Spinal cord (tissue), 10 donors: ENCODE data around the gene RAB11FIP4. TPM values are rescaled to one million over a fixed set of nuclear protein-coding genes. Genes with fewer than 3 reads are reported as not detected.

Experiments
- DNase-seq, 6 donors: peaks; one replicate each; pipeline versions ENCODE4 v3.0.0 to v3.0.0-alpha.2; 2013 to 2015; ENCODE audit warnings: low spot score in 6 of 6, low read depth in 4 of 6
- H3K27ac ChIP-seq: one replicate; pipeline ENCODE4 v1.5.1; 2013; ENCODE audit warnings: low read depth, low read length, control low read depth
- H3K27me3 ChIP-seq: one replicate; pipeline ENCODE4 v1.6.1; 2013; ENCODE audit warnings: low read length; ENCODE audit not compliant: control insufficient read depth, insufficient read depth
- H3K36me3 ChIP-seq: one replicate; pipeline ENCODE4 v1.6.1; 2013; ENCODE audit warnings: low read length; ENCODE audit not compliant: control insufficient read depth, insufficient read depth
- H3K4me1 ChIP-seq: one replicate; pipeline ENCODE4 v1.6.1; 2013; ENCODE audit warnings: low read length; ENCODE audit not compliant: control insufficient read depth, insufficient read depth
- H3K4me3 ChIP-seq: one replicate; pipeline ENCODE4 v1.5.1; 2013; ENCODE audit warnings: low read depth, low read length, control low read depth
- H3K9me3 ChIP-seq: one replicate; pipeline ENCODE4 v1.6.1; 2013; ENCODE audit warnings: low read length; ENCODE audit not compliant: control insufficient read depth, insufficient read depth
- WGBS: methylation state at CpG from one replicate; pipeline ENCODE4 v1.1.5; 2013; ENCODE audit warnings: missing lambda C conversion rate; ENCODE audit not compliant: insufficient coverage; 5-methylcytosine and 5-hydroxymethylcytosine counted together
- polyA plus RNA-seq, 2 donors: library from polyadenylated mRNA; unstranded; fragments of 120-200 nt; gene quantifications; one replicate each; pipeline ENCODE4 v1.2.1, GENCODE V29; 2013; ENCODE audit not compliant: insufficient read length in 2 of 2
- total RNA-seq, 2 donors: library from RNA; depleted of rRNA in 1 of 2; stranded (reverse); fragments of 120-200 nt in 1 of 2; fragments of >200 nt in 1 of 2; gene quantifications; one replicate each; pipeline versions ENCODE4 v1.2.3 to v1.2.4, GENCODE V29; 2013 to 2014
- donor health status: healthy.

Gene RAB11FIP4
- total and polyA plus RNA-seq, 4 donors: 15.3 to 50.5 (median 40.1) TPM

- Histone ChIP-seq H3K9me3 (no peaks in the 10 kb centered on the region), H3K36me3 (peaks cover 3% of the 10 kb centered on the region), H3K27ac (no peak overlapping the region), H3K27me3 (no peaks in the 10 kb centered on the region), H3K4me3 (no peak overlapping the region), H3K4me1 (no peaks in the 10 kb centered on the region)
- 71% methylated on average over 8 of the region's 10 CpGs for WGBS
- DNase-seq: no peak
Measured at GRCh38 chr17:31452561-31453110, 61.2 kb downstream of the RAB11FIP4 start.

DNA sequence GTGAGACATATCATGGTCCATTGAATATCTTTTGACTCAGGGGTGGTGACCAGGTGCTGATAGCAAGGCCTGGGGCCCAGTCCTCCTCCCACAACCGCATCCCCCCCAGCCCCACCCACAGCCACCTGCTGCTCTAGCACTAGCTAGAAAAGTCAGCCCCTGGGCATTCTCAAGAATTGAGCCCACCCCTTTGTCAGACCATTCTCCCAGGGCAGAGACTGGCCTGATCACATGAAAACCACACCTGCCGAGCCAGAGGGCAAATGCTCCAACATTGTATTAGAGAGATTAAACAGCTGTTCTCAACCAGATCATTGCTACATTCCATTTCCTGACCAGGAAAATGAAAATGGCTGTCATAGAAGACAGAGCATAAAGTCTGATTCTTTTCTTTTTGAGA, 62.4 kb downstream of the RAB11FIP4 start:
- Histone ChIP-seq H3K27ac (no peak overlapping the region), H3K27me3 (no peaks in the 10 kb centered on the region), H3K4me1 (peaks cover 5% of the 10 kb centered on the region), H3K36me3 (peaks cover 3% of the 10 kb centered on the region), H3K9me3 (no peaks in the 10 kb centered on the region), H3K4me3 (no peak overlapping the region)
- DNase-seq: no peak
- WGBS: 40% methylated on average over 1 of the region's 2 CpGs

DNA sequence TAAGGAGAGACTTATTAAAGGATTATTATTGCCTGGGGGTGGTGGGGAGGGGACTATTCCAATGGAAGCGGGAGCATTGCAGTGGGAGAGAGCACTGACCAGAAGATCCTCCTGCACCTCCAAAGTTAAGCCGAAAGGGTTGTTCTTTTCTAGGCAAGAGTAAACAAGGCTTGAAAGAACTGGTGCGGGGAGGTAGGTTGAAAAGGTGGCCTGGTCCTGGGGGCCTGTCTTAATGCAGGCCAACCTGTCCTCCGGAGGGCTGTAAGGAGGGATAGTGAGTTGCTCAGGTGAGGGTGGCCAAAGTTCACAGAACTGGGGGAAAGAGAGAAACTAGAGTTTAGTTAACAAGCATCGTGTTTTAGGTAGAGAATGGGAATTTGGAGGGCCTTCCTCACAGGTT, 65.3 kb downstream of the RAB11FIP4 start:
- no peak overlapping the region for H3K27ac ChIP-seq
- H3K9me3 ChIP-seq: no peaks in the 10 kb centered on the region
- no peak for DNase-seq
- H3K36me3 ChIP-seq: no peaks in the 10 kb centered on the region
- no peak overlapping the region for H3K4me3 ChIP-seq
- whole genome bisulfite sequencing: 91% methylated on average over 4 of the region's 5 CpGs
- H3K27me3 ChIP-seq: no peaks in the 10 kb centered on the region
- peaks cover 5% of the 10 kb centered on the region for H3K4me1 ChIP-seq

DNA sequence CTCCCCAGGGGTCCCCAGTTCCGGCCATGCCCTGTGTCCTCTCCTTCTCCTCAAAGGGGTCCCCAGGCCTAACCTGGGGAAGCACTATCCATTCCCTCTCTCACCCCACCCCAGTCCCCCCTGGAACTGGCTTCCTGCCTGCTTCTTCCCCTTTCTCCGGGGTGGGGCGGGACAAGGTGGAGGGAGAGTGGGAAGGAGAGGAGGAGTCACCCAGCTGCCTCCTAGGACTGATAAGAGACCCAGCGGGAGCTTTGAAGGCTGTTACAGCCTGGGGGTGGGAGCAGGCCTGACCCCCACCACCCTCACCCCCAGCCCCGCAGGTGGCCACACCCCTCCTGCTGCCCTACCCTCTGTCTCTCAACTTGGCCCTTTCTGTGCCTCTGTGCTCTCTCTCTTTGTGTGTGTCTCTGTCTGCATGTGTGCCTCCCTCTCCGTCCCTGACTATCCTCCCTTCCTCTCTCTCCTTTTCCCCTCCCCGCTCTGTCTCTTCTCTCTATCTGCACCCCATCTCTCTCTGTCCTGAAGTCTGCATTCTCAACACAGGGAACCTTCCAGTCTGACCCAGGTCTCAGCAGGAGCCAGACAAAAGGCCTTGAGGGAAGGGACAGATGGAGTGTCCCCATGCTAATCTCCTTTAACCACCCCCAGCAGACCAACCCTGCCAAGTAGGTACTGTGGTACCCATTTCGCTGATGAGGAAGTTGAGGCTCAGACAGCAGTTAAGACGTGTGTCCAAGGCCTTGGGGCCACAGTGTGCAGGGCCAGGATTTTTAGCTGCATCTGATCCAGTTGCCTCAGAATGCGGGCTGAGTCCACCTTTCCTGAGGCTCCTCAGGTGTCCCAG, 66.1 kb downstream of the RAB11FIP4 start:
- 69% methylated on average over 7 of the region's 10 CpGs for WGBS
- no peaks in the 10 kb centered on the region for H3K27me3 ChIP-seq
- H3K4me3 ChIP-seq: no peak overlapping the region
- H3K36me3 ChIP-seq: no peaks in the 10 kb centered on the region
- no peaks in the 10 kb centered on the region for H3K9me3 ChIP-seq
- H3K4me1 ChIP-seq: peaks cover 5% of the 10 kb centered on the region
- H3K27ac ChIP-seq: no peak overlapping the region
- no peak for DNase-seq

DNA sequence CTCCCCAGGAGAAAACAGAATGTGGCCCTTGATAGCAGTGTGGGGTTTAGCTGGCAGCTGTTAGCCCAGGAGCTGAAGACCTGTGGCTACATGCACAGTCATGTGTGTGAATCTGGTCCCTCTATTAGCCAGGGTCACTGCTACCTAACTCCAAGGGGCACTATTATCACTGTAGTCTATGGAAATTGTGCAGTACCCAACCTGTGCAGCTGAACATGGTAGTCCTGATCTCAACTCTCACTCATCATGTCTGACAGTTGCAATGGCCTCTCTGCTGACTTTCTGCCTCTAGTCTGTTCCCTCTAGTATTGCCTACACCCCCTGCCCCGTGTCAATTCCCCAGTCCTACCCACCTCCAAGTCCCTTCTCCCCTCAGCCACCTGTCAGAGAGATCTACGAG, 67.4 kb downstream of the RAB11FIP4 start:
- H3K27ac ChIP-seq: no peak overlapping the region
- 58% methylated on average over 1 of the region's 2 CpGs for WGBS

DNA sequence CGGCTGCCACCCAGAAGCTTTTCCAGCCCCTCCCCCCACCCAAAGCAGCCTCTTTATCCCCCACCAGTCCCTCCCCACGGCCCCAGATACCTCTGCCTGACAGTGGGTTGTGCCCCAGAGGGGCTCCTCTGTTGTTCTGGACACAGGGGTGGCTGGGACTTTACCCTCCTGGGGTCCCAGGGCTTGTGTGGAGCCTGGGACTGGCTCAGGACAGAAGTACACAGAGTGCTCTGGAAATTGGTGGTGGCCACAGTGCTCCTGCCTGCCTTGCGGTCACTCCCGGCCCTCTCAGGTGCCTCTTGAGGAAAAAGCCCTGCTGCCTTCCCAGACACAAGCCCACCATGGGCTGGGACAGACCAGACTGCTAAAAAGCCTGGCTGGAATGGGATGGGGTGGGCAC, 68.2 kb downstream of the RAB11FIP4 start:
- no peak overlapping the region for H3K27ac ChIP-seq

More for the DNA sequence above, 67.4 kb downstream of the RAB11FIP4 start:
- DNase-seq: no peak
- Histone ChIP-seq H3K4me1 (peaks cover 5% of the 10 kb centered on the region), H3K9me3 (no peaks in the 10 kb centered on the region), H3K27me3 (no peaks in the 10 kb centered on the region), H3K36me3 (no peaks in the 10 kb centered on the region), H3K4me3 (no peak overlapping the region)

DNA sequence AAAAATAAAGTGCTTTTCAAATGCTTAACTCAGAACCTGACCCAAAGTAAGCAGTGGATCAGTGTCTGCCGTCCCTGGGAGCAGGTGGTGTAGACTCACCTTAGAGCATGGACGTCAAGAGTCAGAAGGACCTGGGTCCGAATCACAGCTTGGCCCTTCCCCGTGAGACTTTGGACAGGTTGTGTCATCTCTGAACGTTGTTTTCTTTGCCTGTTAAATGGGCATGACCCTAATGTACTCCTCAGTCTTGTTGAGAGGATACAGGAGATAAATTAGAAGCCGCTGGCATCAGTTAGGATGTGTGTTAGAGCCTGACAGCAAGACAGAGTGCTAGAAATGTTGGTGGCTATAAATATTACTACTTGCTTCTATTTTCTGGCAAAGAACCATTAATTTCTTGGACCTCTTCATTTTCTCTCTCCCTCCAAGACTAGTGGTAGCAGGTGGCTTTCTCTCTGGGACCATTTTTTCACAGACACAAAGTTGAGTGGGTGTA, 68.8 kb downstream of the RAB11FIP4 start:
- Histone ChIP-seq H3K27me3 (no peaks in the 10 kb centered on the region), H3K4me3 (no peak overlapping the region), H3K36me3 (no peaks in the 10 kb centered on the region), H3K27ac (no peak overlapping the region), H3K4me1 (peaks cover 5% of the 10 kb centered on the region), H3K9me3 (no peaks in the 10 kb centered on the region)
- 87% methylated on average over 5 of the region's 6 CpGs for WGBS
- DNase-seq: peak in 2 of 6 donors; percentile 28 to 29

More for the DNA sequence above, 68.2 kb downstream of the RAB11FIP4 start:
- Histone ChIP-seq H3K4me1 (peaks cover 5% of the 10 kb centered on the region), H3K36me3 (no peaks in the 10 kb centered on the region), H3K4me3 (no peak overlapping the region), H3K27me3 (no peaks in the 10 kb centered on the region), H3K9me3 (no peaks in the 10 kb centered on the region)
- DNase-seq: no peak
- 52% methylated on average over 4 of the region's 4 CpGs for WGBS

- 91% methylated on average over 8 of the region's 8 CpGs for WGBS
Measured at GRCh38 chr17:31461227-31461810, 69.8 kb downstream of the RAB11FIP4 start.

GRCh38 chr17:31462261-31462660, 70.8 kb downstream of the RAB11FIP4 start:
- H3K27me3 ChIP-seq: no peaks in the 10 kb centered on the region
- peaks cover 6% of the 10 kb centered on the region for H3K4me1 ChIP-seq
- H3K9me3 ChIP-seq: no peaks in the 10 kb centered on the region
- H3K4me3 ChIP-seq: no peak overlapping the region
- 80% methylated on average over 3 of the region's 6 CpGs for WGBS
- no peak overlapping the region for H3K27ac ChIP-seq
- no peaks in the 10 kb centered on the region for H3K36me3 ChIP-seq
- no peak for DNase-seq

More at GRCh38 chr17:31461227-31461810, 69.8 kb downstream of the RAB11FIP4 start:
- Histone ChIP-seq H3K27me3 (no peaks in the 10 kb centered on the region), H3K9me3 (no peaks in the 10 kb centered on the region), H3K4me3 (no peak overlapping the region), H3K27ac (no peak overlapping the region), H3K36me3 (no peaks in the 10 kb centered on the region), H3K4me1 (peaks cover 5% of the 10 kb centered on the region)
- no peak for DNase-seq
